ENCODE results near the gene TBC1D16.
A peak's percentile ranks its signal among the peaks of the same experiment; 100 is the strongest.
"Not testable (repeated sequence)": the region's sequence is repeated elsewhere in the genome, so short reads cannot be mapped to it uniquely, and the experiment has no call there.

Gene TBC1D16

DNA sequence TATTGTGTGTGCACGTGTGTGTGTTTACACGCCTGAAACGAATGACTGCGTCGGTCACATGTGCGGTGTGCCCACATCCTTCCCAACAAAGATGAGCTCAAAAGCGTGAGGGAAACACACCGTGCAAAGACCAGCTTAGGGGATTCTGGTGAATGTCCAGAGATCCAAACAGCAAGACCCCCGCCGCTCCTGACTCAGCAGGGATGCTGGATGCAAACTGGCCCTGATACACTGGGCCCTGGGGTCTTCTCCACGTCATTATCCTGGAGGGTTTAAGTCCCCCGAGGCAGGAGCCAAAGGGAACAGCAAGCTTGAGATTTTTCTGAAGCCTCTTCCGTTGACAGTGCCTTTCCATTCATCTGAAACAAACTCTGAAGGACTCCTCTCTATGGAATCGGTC, 59.2 kb downstream of the TBC1D16 start:
- no peak for DNase-seq (ENCODE audit: low spot score)

DNA sequence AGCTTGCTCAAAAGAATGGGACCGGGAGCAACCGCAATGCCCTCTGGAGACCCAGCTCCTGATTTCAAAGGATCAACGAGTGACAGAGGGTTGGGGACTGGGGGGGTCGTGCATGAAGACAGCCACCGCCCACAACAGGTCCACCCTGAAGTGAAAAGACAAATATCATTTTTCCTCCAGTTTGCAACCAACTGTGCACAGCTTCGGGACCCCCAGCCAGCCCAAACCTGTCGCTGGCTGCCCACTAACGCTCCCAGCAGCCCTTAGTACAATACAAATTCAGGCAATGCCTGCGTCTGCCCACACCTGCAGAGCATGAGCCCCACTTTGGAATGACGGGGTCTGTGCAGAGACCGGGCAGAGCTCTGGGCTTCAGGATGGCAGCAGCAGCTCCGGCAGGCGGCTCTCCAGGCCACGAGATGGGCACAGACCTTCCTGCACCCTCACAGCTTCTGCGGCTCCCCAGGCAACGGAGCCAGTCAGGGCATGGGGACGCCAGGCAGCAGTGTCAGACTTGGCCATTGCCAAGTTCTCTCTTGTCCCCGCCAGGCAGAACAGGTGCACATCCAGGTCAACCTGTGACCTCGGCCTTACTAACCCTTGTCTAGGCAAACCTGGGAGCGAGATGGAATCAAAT, 60.1 kb downstream of the TBC1D16 start:
- peak; percentile 31 for DNase-seq (ENCODE audit: low spot score)

DNA sequence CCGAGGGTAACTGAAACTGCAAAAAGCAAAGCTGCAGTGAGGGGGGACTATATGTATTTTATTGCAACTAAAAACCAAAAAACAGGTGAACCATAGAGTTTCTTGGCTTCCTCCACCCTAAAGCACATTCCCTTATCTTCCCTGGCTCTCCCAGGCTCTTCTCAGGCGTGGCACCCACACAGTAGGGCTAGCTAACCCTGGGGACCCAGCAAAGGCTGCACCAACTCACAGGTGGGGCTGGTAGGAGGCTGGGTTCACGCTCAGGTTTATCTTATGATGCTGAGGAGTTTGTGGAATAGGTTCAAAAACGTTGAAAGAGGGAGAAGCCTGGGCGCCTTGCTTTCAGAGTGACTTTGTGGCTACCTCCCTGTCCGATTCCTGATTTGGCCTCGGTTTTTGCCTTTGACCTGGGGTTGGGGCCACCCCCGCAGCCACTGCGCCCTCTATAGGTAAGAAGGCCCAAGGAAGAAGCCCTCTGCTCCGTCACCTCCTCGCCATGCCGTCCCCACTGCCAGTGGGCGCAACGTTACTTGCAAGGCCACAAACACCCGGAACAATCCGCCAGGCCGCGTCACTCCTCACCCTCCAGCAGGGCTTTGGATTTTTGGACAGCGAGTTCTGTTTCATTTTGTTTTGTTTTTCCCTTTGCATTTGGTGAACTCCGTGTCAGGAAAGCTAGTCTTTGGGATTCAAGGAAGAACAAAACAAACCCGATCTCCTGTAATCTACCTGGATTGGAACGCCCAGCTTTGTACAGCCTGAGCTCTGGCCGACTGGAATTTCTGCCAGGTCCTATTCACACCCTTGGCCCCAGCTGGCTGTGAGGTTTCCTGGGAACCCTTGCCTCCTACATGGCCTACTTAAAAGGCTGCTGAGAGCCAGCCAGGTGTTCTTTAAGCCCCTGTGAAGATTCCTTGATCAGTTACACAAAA, 60.8 kb downstream of the TBC1D16 start:
- peak; percentile 59 for DNase-seq (ENCODE audit: low spot score)

DNA sequence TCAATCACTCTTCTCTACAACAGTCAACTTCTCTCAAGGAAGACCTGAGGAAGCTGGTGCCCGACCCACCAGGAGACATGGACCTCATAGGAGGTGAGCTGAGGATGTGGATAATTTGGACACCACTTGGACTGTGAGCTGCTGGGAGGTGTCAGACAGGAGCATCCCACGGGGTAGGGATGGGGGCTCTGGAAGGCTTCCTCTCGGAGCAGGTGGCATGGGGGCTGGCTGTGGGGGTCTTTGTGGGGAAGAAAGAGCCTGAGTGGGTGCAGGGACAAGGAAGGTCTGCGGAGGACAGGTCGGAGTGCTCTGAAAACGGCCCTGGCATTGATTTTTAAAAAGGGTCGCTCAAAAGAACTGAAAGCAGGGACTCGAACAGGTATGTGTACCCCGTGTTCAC, 64.0 kb downstream of the TBC1D16 start:
- no peak for DNase-seq (ENCODE audit: low spot score)

DNA sequence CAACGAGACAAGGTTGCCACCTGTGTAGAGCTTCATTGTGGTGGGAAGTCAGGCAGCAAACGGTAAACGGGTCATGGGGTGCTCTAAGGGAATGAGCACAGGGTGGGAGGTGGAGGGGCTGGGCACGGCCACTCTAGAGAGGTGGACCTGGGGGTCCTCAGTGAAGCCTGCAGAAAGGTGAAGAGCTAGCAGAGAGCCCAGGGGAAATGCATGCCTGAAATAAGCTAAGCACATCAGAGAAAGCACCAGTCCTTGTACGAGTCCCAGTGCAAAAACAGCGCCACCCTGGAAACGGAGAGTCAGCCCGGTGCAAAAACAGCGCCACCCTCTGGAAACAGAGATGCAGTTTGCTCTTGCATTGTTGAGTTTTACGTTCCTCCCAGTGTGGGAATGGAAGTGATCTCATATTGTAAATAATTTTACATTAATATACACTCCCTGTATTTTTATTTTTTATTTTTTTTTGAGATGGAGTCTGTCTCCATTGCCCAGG, 65.0 kb downstream of the TBC1D16 start:
- peak; percentile 84 for DNase-seq (ENCODE audit: low spot score)

DNA sequence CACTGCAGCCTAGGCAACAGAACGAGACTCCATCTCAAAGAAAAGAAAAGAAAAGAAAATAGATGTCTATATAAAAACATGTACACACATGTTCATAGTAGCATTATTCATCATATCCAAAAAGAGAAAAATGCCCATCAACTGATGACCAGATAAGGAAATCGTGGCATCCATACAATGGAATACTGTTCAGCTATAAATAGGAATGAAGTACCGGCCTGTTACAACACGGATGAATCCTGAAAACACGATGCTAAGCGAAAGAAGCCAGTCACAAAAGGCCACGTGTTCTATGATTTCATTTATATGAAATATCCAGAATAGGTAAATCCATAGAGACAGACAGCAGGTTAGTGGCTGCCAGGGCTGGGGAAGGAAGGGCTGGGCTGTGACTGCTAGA, 65.8 kb downstream of the TBC1D16 start:
- no peak for DNase-seq (ENCODE audit: low spot score)

DNA sequence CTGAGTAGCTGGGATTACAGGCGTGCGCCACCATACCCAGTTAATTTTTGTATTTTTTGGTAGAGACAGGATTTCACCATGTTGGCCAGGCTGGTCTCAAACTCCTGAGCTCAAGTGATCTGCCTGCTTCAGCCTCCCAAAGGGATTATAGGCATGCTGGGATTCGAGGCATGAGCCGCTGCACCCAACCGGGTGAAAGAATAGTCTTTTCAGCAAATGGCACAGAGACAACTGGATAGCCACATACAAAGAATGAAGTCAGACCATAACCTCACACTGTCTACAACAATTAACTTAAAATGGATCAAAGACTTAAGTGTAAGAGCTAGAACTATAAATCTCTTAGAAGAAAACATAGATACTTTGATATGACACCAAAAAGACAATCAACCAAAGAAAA, 67.6 kb downstream of the TBC1D16 start:
- DNase-seq (ENCODE audit: low spot score): no peak

DNA sequence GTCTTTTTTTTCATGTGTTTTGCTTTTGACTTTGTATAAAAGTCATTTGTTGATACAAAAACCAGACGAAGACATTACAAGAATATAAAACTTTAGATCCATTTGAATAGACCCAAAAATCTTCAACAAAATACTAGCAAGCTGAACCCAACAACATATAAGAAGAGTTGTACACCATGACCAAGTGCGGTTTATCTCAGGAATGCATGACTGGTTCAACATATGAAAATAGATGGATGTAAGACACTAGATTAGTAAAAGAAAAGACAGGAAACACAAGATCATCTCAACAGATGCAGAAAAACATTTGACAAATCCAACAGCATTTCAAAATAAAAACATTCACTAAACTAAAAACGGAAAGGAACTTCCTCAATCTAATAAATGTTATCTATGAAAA, 69.0 kb downstream of the TBC1D16 start:
- DNase-seq (ENCODE audit: low spot score): no peak

DNA sequence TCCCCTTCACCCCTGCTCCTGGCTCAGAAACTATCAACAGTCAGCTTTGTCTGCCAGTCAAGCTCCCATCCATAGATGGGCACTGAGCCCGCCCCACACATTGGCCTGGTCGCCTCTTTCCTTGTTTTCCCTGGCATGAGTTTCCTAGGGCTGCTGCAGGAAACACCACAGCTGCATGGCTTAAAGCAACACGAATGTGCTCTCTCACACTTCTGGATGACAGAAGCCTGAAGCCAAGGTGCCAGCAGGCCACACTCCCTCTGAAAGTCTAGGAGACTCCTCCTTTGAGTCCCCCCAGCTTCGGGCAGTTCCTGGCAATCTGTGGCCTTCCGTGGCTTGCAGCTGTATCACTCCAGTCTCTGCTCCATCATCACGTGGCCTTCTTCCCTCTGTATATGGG, 69.9 kb downstream of the TBC1D16 start:
- DNase-seq (ENCODE audit: low spot score): no peak

DNA sequence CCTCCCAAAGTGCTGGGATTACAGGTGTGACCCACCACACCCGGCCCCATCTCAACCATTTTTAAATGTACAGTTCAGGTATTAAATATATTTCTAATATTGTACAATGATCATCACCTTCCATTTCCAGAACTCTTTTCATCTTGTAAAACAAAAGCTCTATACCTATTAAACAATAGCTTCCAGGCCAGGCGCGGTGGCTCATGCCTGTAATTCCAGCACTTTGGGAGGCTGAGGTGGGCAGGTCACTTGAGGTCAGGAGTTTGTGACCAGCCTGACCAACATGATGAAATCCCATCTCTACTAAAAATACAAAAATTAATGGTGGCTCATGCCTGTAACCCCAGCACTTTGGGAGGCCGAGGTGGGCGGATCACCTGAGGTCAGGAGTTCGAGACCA, 73.2 kb downstream of the TBC1D16 start:
- not testable (repeated sequence) for DNase-seq (ENCODE audit: low spot score)

DNA sequence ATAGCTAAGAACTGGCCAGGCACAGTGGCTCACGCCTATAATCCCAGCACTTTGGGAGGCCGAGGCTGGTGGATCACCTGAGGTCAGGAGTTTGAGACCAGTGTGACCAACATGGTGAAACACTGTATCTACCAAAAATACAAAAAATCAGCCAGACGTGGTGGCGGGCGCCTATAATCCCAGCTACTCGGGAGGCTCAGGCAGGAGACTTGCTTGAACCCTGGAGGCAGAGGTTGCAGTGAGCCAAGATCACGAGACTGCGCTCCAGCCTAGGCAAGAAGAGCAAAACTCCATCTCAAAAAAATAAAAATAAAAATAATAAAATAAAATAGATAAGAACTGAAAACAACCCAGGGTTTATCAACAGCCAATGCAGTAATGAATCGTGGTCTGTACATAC, 74.1 kb downstream of the TBC1D16 start:
- DNase-seq (ENCODE audit: low spot score): not testable (repeated sequence)

DNA sequence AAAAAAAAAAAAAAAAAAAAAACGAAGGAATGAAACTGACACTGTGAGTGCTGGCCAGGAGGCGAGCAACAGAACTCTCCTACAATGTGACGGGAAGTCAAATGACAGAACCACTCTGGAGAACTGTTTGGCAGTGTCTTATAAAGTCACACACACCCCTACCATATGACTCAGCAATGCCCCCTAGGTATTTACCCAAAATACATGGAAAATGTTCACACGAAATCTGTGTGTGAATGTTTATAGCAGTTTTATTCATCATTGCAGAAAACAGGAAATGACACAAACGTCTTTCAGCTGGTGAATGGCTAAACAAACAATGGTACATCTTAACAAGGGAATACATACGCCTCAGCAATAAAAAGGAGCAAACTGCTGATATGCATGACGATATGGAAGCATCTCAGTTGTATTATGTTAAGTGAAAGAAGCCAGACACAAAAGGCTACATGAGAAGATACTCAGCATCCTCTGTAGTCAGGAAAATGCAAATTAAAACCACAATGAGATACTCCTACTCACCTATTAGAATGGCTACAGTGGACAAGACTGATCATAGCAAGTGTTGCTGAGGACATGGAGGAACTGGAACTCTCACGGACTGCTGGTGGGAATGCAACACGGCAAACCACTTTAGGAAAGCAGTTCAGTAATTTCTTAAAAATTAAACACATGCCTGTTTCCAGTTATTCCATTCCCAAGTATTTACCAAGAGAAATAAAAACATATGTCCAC, 74.7 kb downstream of the TBC1D16 start:
- no peak for DNase-seq (ENCODE audit: low spot score)

DNA sequence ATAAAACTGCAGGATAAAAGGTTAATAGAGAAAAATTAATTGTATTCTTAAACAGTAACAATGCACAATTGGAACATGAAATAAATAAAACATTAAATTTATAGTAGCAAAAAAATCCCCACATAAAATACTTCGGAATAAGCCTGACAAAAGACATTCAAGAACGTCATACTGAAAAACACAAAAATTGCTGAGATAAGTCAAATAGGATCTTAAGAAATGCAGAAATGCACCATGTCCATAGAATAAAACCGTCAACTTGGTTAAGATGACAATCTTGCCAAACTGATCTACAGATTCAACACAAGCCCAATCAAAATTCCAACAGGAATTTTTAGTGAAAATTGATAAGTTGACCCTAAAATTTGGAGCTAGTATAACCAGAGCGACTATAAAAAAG, 76.6 kb downstream of the TBC1D16 start:
- no peak for DNase-seq (ENCODE audit: low spot score)

DNA sequence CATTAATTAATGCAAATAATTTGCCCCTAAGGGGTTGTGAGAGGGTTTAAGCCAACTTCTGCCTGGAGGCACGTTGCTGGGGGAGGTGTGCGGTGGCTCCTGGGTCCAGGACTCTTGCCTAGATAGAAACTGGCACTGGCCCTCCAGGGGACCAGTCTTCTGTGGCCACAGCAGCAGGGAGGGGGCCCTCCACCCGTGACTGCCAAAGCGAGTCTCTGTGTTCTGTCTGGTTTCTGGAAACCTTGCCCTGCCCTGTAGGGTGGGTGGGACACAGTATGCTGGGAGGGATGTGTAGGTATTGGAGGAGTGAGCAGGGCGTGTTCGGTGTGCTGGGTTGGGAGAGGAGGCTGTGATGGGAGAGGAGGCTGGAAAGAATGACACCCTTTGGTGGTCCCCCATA, 78.8 kb downstream of the TBC1D16 start:
- DNase-seq (ENCODE audit: low spot score): no peak

DNA sequence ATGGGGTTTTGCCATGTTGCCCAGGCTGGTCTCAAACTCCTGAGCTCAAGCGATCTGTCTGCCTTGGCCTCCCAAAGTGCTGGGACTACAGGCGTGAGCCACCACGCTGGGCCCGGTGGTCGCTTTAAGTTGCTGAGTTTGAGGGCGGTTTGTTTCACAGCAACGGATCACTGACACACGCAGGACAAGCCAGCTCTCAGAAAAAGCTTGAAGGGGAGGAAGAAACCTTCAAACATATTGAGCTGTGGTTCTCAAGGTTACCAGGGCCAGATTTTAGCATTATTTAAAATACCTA, 79.3 kb downstream of the TBC1D16 start:
- DNase-seq (ENCODE audit: low spot score): not testable (repeated sequence)

DNA sequence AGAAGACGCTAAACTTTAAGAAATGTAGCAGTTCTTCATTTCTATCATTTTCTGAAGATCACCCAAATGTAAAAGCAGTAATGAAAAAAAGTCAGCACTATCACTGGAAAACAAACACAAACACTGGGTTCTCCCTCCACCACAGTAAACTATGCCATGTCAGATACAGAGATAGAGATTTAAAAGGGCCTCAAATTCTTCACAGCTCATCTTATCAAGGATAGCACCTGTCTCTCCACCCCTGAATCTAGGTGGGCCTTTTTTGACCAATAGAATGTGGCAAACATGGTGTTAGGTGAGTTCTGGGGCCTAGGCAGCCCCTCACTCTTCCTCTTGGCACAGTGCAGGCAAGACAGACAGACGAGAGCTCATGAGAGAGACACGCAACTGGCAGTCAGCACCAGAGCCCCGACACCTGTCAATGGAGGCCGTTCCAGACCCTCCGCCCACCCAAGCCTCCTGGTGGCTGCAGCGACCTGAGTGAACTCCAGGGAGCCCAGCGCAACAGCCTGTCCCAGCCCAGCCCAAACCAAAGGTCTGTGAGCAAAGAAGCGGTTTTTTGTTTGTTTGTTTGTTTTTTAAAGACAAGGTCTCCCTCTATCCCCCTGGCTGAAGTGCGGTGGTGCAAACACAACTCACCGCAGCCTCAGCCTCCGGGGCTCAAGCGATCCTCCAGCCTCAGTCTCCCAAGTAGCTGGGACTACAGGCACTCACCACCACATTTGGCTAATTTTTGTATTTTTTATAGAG, 79.8 kb downstream of the TBC1D16 start:
- DNase-seq (ENCODE audit: low spot score): no peak

DNA sequence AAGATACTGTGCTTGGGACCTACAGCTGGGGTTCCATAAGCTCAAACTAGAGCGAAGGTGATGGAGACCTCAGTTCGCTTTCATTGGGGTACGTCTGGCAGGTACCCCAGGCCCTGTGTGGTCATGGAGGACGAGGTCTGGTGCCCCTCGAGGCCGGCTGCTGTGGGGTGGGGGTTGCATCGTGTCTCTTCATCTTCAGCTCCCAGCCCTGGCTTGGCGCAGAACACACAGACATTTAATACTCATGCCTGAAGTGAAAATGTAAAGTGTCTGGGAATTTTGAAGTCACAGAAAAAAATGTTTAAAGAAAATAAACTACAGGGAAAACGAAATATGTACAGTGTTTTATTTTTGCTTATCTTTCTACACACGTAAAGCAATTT, 80.5 kb downstream of the TBC1D16 start:
- no peak for DNase-seq (ENCODE audit: low spot score)

DNA sequence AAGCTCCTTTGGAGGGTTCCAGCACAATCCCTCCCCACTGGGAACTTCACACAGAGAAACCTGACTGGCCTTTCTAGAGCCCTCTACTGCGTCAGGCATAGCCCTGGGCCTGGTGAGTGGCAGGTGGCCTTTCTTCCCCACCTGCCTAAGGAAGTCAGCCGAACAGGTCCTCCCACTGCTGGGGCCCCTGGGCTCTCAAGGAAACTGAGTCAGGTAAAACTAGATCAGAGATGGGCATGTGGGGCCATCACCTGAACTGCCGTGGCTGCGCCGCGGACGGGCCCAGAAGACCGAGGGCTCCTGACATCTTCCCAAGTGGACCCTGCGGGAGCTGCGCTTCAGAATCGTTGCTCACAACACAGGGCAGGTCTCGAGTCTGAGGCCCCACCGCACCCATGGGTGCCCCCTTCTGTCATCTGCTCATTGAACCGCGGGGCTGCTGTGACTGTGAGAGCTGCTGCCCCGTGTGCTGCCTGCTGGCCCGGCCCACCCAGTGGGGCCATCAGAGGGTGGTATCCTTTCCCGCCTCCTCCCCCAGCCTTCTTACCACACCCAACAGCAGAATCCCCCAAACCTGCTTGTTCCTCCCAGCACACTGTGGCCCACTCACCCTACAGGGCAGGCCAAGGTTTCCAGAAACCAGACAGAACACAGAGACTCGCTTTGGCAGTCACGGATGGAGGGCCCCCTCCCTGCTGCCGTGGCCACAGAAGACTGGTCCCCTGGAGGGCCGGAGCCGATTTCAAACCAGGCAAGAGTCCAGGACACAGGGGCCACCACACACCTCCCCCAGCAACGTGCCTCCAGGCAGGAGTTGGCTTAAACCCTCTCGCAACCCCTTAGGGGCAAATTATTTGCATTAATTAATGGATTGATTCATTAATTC, 81.1 kb downstream of the TBC1D16 start:
- DNase-seq (ENCODE audit: low spot score): no peak

DNA sequence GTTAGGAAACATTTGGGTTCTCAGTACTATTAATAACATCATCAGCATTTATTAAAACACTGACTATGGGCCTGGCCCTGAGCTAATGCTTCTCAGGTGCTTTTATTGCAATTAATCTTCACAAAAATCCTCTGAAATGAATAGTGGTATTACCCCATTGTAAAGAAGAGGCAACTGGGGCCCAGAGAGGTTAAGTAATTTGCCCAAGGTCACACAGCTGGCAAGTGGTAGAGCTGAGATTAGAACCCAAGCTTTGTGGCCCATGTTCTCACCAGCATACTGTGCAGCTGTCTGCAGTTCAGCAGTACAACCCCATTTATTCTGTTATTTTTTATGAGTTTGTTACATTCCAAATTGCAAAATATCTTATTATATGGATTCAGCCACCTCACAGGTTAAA, 82.3 kb downstream of the TBC1D16 start:
- no peak for DNase-seq (ENCODE audit: low spot score)

DNA sequence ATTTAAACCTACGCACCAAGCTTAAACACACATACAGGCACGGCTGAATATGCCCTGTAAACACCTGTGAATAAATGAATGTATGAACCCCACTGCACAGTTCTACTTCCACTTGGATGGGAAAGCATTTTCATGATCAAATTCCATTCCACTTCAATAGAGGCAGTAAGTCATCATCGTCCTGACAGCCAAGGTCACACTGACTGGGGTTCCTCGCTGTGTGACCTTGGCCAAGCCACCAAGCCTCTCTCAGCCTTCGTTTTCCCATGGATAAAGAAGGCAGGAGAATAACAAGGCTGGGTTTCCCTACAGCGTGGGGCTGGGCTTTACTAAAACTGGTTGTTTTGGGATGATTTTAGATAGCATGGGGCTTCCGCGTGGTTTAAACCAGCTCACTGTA, 82.8 kb downstream of the TBC1D16 start:
- no peak for DNase-seq (ENCODE audit: low spot score)

DNA sequence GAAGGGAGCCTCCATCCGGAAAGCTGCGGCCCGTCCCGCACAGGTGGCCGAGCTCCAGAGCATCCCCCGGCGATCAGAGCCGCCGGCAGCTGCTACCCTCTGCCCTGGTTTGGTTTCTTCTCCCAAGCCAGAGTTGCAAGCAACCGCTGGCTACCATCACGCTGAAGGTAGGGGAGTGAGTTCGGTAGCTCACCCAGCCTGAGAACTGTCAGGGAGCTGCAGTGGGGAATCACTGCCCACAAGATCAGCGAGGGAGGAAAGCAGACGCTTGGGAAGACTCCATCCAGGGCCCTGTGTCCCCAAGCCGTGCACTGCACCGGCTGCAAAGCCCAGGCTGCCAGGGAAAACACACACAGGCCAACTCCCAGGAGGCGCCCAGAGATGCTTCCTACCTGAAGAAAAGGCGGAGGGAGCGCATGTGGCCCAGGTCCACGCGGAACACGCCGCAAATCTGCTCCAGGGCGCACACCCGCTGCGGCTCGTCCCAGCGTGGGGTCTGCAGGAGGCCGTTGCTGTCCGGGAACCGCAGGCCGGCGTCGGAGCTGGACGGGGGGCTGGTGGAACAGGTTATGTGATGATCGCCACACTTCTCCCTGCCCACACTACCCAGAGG, 83.3 kb downstream of the TBC1D16 start:
- no peak for DNase-seq (ENCODE audit: low spot score)
